AG09319 (cell line): ENCODE measurements around the gene TMEM80.

Experiments
- DNase-seq: peaks from one replicate; pipeline ENCODE4 v3.0.0-alpha.2; 2010; ENCODE audit warnings: low read depth; ENCODE audit errors: extremely low read depth
- CTCF ChIP-seq: IDR thresholded peaks from 2 replicates; pipeline ENCODE4 v1.5.1; 2011; ENCODE audit warnings: low read depth, mild to moderate bottlenecking, inconsistent platforms, low read length, moderate library complexity

Gene TMEM80

GRCh38 chr11:698493-699115, 3.0 kb downstream of the TMEM80 start:
- no peak for TF ChIP-seq CTCF
- no peak for DNase-seq

GRCh38 chr11:699116-699508, 3.5 kb downstream of the TMEM80 start:
- no peak for DNase-seq
- TF ChIP-seq CTCF, result no peak

GRCh38 chr11:699753-700152, 4.1 kb downstream of the TMEM80 start:
- no peak for DNase-seq
- TF ChIP-seq CTCF, result no peak

GRCh38 chr11:701741-702461, 6.3 kb downstream of the TMEM80 start:
- no peak for TF ChIP-seq CTCF
- DNase-seq, result no peak

- DNase-seq, result no peak
- TF ChIP-seq CTCF, result no peak
Observed at GRCh38 chr11:702462-703461, 7.1 kb downstream of the TMEM80 start.

GRCh38 chr11:703506-703905, 7.9 kb downstream of the TMEM80 start:
- no peak for TF ChIP-seq CTCF
- DNase-seq, result no peak
